Measurements from ENCODE around the gene GHITM.
"Not testable (repeated sequence)": the region's sequence is repeated elsewhere in the genome, so short reads cannot be mapped to it uniquely, and the experiment has no call there.

GHITM gene

GRCh38 chr10:84148006-84148597, 8.8 kb downstream of the GHITM start:
- DNase-seq: not testable (repeated sequence)

- DNase-seq: no peak
Measured at GRCh38 chr10:84149854-84150253, 10.5 kb downstream of the GHITM start.

GRCh38 chr10:84152769-84153168, 13.5 kb downstream of the GHITM start:
- DNase-seq: no peak

- DNase-seq: no peak
Measured at GRCh38 chr10:84155521-84155920, 16.2 kb downstream of the GHITM start.

GRCh38 chr10:84156009-84156408, 16.7 kb downstream of the GHITM start:
- DNase-seq: no peak

- no peak for DNase-seq
Measured at GRCh38 chr10:84156768-84157167, 17.5 kb downstream of the GHITM start.

- no peak for DNase-seq
Measured at GRCh38 chr10:84158061-84158460, 18.8 kb downstream of the GHITM start.

GRCh38 chr10:84158550-84158949, 19.2 kb downstream of the GHITM start:
- DNase-seq: no peak

- DNase-seq: no peak
Measured at GRCh38 chr10:84159076-84159685, 19.9 kb downstream of the GHITM start.

- no peak for DNase-seq
Measured at GRCh38 chr10:84160663-84161362, 21.5 kb downstream of the GHITM start.

GRCh38 chr10:84163996-84164395, 24.7 kb downstream of the GHITM start:
- no peak for DNase-seq

- DNase-seq: no peak
Measured at GRCh38 chr10:84164442-84164841, 25.1 kb downstream of the GHITM start.

- no peak for DNase-seq
Measured at GRCh38 chr10:84166620-84167288, 27.4 kb downstream of the GHITM start.

- not testable (repeated sequence) for DNase-seq
Measured at GRCh38 chr10:84167289-84167653, 28.0 kb downstream of the GHITM start.

GRCh38 chr10:84168382-84168781, 29.1 kb downstream of the GHITM start:
- not testable (repeated sequence) for DNase-seq

GRCh38 chr10:84171237-84171636, 31.9 kb downstream of the GHITM start:
- DNase-seq: not testable (repeated sequence)

- DNase-seq: not testable (repeated sequence)
Measured at GRCh38 chr10:84171700-84172466, 32.6 kb downstream of the GHITM start.

GRCh38 chr10:84172467-84173356, 33.4 kb downstream of the GHITM start:
- DNase-seq: no peak

GRCh38 chr10:84173501-84173929, 34.2 kb downstream of the GHITM start, which contains the start of gene GPR15LG:
GPR15LG (plus strand) TSS chr10:84173801; CDS start chr10:84173852, 51 bp downstream.
- no peak for DNase-seq

- no peak for DNase-seq
Measured at GRCh38 chr10:84175436-84175835, 36.1 kb downstream of the GHITM start.

GRCh38 chr10:84176351-84176750, 37.0 kb downstream of the GHITM start:
- no peak for DNase-seq
